ENCODE data around the gene PROCA1.

Gene PROCA1, protein sequence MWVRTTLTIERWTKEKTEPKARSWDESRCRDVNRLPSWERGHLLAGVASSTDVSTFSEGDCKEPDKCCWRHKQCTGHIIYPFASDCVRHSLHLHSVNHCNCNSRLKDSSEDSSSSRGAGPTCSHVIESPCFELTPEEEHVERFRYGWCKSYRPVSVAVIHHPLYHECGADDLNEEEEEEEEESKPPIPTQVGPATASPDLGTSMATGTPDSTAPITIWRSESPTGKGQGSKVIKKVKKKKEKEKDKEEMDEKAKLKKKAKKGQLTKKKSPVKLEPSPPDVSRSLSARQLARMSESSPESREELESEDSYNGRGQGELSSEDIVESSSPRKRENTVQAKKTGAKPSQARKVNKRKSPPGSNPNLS

DNA sequence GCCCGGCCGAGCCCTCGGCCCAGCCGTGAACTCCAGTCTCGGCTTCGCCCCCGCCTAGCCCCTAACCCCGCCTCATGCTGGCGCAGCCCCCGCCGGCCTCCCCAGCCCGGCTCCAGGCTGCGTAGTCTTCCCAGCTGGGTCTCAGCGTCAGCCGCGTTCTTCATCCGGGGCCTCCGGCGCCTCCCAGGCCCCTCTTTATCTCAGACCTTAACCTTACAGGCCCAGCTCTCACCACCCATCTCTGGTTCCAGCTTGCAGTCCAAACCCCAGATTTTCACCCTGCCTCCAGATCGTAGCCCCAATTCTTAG lies at the start of gene PROCA1:
Gene PROCA1 (minus strand): TSS at position 166 of the 309 bp plus-strand sequence. CDS start 228 bp downstream, outside the sequence.
- no peak for DNase-seq (ENCODE audit: low read depth)

DNA sequence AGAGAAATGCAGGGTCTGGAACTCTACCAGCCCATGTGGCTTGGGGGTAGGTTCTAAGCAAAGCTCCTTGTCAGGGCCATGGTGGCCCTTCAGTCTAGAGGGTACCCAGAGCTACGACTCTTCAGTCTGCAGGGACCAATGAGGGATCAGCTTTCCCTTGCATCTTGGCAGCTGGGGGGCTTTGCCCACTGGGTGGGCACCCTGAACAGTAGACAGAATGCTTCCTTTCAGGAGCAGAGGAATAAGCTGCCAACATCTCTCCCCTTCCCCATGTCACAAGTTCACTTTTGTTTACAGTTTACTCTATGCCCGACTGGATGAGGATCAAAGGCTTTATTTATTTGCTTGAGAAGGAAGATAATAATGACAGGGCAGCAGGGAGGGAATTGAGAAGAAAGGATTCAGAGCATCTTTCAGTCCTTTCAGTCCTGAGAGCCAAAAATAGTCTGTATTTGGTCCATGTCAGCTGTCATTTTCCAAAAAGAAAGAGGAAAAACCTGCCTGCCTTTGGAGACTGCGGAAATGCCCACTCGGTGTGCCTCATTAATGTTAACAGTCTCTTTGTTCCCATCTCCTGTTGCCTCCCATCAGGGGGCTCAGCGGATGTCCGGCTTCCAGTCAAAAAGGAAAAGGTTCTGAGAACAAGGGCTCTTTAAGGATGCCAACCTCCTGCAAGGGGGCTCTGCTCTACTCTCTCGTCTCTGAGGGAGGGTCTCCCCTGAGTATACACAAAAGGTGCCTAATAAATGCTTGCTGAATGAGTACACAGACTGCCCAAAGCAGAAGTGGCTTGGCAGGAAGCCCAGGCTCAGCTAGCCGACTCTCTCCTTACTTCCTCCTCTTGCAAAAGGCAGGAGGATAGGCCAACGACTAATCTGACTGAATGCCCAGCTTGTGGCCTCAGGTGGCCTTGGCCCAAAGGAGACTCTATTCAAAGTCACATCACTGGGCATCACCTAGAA lies 49.2 kb upstream of the PROCA1 start:
- DNase-seq (ENCODE audit: low read depth) = no peak

DNA sequence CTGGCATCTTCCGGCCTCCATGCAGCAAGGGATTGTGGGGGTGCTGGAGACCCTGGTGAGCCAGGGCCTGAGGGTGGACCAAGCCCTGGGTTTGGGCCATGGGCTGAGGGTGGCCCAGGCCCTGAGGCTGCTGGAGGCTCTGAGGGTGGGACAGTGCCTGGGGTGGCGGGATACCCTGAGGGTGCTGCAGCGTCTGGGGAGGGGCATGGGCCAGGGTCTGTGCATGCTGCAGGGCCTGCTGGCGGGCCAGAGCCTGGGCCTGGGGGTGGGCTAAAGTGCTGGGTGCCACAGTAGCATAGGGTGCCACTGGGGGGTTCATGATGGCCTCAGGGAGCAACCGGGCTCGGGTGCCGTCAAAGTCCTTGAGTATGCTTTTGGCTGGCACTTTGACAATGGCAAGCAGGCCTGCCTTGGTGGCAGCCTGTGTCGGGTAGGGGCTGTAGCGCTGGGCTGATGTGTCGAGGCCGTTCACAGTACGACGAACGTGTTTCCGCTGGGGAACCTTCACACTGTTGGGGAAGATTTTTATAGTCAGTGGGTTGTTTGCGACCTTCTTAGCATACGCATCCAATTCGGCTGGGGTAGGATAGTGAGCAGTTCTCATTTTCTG lies 47.7 kb upstream of the PROCA1 start:
- DNase-seq (ENCODE audit: low read depth) = no peak

DNA sequence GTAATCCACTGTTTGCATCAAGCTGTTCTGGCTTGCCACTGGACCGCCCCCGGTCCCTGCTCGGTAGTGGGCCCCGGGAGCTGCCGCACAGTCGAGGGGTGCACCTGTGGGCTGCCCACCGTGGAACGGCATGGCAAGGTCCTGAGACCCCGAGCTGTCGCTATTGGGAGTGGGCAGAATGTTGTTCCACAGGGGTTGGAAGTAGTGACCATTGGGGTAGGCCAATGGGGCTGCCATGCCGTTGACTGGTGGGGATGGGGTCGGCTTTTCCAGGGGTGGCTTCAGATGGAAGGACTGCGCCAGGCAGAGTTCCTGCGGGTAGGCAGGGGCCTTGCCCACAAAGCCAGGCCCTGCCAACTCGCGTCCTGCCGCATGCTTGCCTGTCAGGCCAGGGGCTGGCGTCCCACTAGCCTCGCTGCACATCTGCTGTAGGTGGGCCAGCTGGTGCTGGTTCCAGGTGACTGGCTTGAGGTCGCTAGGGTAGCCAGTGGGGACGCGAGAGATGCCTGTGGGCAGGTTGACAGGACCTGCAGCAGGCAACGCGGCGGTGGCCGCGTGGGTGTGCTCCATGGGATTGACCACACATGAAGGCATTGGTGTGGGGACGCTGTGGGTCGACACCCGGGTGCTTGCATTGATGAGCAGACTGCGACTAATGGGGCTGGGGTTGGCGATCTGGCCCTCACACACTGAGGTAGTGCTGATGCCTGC lies 46.9 kb upstream of the PROCA1 start:
- DNase-seq (ENCODE audit: low read depth) = no peak

DNA sequence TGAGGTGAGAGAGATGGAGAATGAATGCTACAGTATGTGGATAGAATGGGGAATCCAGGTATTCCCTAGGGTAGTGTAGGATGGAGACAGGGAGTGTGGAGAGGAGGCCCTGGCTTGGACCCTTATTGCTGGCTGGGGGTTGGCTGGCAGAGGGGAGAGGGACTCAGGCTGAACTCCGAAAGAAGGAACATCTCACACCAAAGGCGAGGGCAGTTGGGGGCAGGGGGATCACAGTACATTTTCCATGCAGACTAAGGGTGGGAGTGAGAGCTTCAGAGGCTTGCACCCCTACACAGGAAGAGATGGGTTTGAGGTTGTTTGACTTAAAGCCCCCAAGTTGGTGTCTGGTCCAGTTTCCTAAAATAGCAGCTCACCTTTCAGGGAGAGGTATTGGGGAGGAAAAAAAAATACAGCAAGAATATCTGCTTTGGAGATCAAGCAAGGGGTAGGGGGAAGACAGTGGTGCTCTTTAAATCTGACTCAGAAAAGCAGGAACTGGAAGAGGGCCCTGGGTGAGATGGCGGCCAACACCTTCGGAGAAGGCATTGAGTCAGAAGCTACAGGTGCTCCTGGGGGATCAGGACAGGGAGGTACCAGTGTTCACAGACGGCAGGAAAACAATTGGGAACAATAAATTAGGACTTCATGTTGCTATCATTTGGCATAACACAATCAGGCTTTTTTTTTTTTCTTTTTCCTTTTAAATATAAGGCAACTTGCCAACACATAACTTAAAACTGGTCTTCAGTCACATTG lies 44.5 kb upstream of the PROCA1 start:
- no peak for DNase-seq (ENCODE audit: low read depth)

DNA sequence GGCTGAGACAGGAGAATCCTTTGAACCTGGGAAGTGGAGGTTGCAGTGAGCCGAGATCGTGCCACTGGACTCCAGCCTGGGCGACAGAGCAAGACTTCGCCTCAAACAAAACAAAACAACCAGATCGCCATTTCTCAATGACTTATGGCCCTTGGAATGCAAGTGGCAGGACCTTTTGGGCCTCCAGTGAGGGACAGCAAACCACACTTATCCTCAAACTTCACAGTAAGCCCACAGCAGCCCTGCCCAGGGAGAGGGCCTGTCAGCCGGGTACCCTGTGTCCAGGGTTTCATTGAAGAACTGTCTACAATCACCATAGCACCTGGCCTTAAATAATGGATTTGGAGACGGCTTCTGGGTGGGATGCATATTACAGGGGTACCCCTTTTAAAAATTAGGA lies 43.8 kb upstream of the PROCA1 start:
- DNase-seq (ENCODE audit: low read depth) = no peak

DNA sequence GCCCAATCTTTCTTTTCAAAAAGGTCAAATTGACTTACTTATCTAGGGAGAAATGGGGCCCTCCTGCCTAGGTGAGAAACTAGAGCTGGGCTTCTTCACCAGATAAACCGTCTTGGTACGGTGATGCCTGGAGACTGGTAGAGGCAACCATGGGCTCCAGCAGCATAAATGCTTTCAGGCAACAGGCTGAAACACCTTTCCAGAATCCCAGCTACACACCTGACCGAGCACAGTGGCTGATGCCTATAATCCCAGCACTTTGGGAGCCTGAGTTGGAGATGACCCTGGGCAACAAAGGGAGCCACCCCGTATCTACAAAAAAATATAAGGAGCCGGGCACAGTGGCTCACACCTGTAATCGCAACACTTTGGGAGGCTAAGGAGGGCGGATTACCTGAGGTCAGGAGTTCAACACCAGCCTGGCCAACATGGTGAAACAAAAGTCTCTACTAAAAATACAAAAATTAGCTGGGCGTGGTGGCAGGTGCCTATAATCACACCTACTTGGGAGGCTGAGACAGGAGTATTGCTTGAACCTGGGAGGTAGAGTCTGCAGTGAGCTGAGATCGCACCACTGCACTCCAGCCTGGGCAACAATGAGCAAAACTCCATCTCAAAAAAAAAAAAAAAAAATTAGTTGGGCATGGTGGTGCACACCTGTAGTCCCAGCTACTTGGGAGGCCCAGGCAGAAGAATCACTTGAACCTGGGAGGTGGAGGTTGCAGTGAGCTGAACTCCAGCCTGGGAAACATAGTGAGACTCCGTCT lies 40.1 kb upstream of the PROCA1 start:
- no peak for DNase-seq (ENCODE audit: low read depth)

DNA sequence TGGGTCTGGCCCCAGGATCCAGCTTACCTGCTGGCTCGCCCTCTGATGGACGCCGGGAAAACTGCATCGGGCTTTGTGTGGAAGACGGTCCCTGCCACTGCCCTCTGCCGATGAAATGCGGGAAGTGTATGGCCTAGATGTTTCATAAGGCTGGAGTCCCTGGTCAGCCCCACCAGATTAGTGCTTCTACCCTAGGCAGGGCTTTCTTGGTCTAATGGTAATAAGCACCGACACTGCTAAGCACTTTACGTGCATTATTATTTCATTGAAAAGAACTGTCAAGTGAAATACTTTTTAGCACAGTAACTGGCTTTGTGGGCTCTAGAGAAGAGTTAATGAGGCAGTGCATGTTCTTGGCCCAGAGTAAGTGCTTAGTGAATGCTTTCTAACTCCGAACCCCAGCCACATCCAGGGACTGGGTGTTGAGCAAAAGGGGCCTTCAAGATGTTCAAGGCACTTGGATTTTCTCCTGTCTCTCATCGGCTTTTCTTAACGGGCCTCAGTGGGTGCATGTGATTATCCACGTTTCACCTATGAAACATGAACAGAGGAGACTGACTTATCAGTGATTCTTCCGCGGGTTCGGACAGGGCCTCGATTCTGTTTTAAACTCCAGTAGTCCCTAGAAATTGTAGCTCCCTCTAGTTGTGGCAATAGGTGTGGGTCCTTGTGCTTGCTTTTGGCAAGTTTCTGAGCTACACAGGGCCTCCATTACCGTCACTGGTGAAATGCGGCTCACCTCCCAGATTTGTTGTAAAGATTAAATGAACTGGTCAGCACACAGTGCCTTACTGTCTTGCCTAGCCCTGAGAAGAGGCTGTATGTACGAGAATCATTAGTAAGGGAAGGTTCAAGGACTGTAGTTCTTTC lies 38.7 kb upstream of the PROCA1 start:
- DNase-seq (ENCODE audit: low read depth) = peak; percentile 84

DNA sequence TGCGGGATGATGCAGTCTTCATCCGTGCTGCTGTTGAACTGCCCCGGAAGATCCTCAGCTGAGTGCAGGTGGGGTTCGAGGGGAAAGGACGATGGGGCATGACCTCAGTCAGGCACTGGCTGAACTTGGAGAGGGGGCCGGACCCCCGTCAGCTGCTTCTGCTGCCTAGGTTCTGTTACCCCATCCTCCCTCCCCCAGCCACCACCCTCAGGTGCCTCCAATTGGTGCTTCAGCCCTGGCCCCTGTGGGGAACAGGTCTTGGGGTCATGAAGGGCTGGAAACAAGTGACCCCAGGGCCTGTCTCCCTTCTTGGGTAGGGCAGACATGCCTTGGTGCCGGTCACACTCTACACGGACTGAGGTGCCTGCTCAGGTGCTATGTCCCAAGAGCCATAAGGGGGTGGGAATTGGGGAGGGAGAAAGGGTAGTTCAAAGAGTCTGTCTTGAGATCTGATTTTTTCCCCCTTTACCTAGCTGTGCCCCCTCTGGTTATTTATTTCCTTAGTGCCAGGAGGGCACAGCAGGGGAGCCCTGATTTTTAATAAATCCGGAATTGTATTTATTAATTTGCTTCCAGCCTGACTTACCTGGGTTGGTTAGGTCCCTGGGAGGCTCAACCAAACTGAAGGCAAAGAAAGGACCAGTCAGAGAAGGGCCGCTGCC lies 38.0 kb upstream of the PROCA1 start:
- DNase-seq (ENCODE audit: low read depth) = no peak

DNA sequence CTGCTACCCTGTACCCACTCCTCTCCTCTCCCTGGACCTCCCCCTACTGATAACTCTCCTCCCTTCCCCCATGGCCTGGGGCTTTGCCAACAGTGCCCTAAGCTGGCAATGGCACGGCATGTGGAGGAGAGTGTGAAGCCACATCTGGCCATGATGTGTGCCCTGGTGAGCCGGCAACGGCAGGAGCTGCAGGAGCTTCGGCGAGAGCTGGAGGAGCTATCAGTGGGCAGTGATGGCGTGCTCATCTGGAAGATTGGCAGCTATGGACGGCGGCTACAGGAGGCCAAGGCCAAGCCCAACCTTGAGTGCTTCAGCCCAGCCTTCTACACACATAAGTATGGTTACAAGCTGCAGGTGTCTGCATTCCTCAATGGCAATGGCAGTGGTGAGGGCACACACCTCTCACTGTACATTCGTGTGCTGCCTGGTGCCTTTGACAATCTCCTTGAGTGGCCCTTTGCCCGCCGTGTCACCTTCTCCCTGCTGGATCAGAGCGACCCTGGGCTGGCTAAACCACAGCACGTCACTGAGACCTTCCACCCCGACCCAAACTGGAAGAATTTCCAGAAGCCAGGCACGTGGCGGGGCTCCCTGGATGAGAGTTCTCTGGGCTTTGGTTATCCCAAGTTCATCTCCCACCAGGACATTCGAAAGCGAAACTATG lies 37.3 kb upstream of the PROCA1 start:
- DNase-seq (ENCODE audit: low read depth) = no peak

DNA sequence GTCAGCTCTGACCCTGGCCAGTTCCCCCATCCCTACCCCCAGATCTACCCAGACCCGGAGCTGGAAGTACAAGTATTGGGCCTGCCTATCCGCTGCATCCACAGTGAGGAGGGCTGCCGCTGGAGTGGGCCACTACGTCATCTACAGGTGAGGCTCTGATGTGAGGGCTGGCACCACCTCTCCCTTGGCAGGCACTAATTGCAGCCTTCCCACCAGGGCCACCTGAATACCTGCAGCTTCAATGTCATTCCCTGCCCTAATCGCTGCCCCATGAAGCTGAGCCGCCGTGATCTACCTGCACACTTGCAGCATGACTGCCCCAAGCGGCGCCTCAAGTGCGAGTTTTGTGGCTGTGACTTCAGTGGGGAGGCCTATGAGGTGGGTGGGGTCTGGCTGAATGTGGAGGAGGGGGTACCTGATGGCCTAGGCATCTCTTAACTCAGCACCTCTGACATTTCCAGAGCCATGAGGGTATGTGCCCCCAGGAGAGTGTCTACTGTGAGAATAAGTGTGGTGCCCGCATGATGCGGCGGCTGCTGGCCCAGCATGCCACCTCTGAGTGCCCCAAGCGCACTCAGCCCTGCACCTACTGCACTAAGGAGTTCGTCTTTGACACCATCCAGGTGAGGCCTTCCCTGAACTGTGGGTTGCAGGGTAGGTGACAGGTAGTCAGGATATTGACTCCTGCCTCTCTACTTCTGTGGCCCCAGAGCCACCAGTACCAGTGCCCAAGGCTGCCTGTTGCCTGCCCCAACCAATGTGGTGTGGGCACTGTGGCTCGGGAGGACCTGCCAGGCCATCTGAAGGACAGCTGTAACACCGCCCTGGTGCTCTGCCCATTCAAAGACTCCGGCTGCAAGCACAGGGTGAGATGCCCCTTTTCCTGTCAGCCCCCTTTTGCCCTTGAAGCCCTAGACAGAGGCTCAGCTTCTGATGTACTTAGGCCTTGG lies 36.4 kb upstream of the PROCA1 start:
- no peak for DNase-seq (ENCODE audit: low read depth)

DNA sequence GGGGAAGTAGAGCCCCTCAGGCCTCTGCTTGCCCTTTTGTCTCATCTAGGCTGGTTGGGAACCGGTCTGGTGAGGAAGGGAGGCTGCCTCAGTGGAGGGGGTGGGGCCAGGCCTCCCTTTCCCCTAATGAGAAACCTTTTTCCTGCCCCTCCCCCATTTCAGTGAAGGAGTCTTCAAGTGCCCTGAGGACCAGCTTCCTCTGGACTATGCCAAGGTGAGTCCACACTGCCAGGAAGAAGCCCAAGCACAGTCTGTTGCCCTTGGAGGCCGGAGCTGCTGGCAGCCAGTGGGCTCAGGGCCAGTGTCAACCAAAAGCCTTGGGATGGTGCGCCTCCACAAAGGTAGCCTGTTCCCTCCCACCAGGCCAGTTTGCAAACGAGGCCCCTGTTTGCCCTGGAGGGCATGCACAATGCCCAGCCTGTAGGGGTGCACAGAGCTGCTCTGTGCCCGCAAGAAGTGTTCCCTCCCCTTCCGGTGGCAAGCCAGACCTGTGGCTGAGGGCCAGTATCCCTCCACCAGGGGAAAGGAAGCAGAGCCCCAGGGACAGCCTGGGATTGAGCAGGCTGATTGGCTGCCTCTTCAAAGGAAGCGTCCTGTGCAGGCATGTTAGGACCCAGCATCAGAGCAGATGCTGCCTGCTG lies 35.5 kb upstream of the PROCA1 start:
- no peak for DNase-seq (ENCODE audit: low read depth)

DNA sequence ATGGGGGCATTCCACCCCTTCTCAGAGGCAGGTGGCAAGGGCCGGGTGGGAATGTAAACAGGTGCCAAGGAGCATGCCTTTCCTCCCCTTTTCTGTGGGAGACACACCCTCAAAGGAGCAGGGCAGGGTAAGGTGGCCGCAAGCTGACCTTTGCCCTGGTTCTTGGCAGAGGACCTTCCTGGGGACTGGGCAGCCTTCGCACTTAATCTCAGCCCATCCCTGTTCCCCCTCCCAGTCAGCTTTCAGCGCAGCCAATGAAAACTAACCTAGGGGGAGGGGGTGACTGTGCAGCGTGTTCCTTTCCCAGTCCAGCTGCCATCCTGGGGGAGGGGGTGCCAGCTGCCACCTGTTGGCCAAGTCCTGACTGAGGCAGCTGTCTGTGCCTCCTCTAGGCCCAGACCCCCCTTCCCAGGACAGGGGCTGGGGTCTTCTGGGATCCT lies 34.9 kb upstream of the PROCA1 start:
- no peak for DNase-seq (ENCODE audit: low read depth)

DNA sequence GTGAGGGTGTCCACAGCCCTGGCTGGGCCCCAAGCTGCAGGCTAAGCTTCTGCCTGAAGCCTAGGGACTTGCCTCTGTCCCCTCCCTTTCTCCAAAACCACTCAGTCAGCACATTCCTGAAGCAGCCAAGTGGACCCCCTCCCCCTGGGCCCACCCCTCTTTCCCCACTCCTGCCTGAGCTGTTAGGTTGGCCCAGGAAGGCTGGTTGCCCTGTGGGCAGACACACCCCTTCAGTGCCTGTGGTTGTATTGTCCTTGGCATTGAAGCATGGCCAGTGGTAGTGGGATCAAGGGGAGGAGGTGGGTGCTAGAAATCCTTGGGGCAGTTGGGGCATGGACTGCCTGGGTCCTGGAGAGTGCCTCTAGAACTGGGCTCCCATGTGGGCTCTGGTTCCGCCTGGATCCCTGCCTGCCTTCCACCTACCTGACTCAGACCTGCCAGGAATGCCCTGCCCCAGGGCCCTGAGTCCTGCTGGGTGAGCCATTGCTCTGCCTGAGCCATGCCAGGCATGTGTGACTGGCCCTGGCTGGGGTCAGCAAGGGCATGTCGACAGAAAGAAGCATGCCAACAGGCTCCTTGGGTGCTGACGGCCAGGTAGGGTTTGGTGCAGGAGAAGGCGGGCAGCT lies 34.2 kb upstream of the PROCA1 start:
- no peak for DNase-seq (ENCODE audit: low read depth)

DNA sequence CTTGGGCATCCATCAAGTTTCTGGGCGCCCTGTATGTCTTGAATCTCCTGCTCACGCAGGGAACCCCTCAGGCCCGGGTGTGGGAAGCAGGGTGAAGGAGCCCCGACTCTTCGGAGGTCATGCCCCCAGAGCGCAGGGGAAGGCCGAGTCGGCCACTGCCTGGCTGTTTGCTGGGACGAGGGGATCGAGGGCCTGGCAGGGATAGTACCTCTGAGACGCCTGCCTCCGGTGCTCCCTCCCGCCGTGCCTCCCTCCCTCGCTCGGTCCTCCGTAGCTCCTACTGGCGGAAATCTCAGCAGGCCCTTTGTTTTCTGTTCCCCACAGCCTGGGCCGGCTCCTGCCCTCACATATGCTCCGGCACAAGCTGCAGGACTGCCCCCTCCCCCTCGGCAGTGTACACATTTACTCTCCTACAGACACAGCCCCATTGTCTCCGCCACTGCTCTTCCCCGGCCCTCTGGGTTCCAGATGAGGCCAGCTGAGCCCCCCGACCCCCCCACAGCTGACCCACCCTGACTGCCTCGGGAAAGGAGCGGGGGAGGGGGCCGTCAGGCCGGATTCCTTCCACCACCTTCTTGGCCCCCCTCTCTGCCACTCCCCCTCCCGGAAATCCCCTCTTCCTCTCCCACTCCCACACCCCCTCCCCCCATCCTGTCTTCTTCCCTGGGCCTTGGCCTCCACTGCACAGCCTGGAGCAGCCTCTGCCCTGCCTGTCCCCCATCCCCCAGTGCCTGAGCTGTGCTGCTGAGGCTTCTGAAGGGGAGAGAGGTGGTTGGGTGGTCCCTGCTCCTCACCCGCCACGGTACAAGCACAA lies 33.5 kb upstream of the PROCA1 start:
- DNase-seq (ENCODE audit: low read depth) = no peak
